ENCODE data around the gene UNC13B.
A peak's percentile ranks its signal among the peaks of the same experiment; 100 is the strongest.
"Not testable (repeated sequence)": the region's sequence is repeated elsewhere in the genome, so short reads cannot be mapped to it uniquely, and the experiment has no call there.

UNC13B gene

GRCh38 chr9:35229066-35229778 lies 67.4 kb downstream of the UNC13B start:
- no peak for DNase-seq

- no peak for DNase-seq
Observed at GRCh38 chr9:35229779-35230143, 68.0 kb downstream of the UNC13B start.

GRCh38 chr9:35232867-35233544 lies 71.2 kb downstream of the UNC13B start:
- no peak for DNase-seq

- DNase-seq = no peak
Observed at GRCh38 chr9:35236692-35237091, 74.9 kb downstream of the UNC13B start.

GRCh38 chr9:35237311-35237710 lies 75.5 kb downstream of the UNC13B start:
- DNase-seq = no peak

- DNase-seq = not testable (repeated sequence)
Observed at GRCh38 chr9:35245945-35246344, 84.1 kb downstream of the UNC13B start.

GRCh38 chr9:35253075-35253474 lies 91.3 kb downstream of the UNC13B start:
- DNase-seq = no peak

GRCh38 chr9:35254237-35254636 lies 92.4 kb downstream of the UNC13B start:
- no peak for DNase-seq

GRCh38 chr9:35254984-35255857 lies 93.4 kb downstream of the UNC13B start:
- DNase-seq = no peak

- DNase-seq = no peak
Observed at GRCh38 chr9:35257986-35258659, 96.3 kb downstream of the UNC13B start.

- DNase-seq = peak; percentile 62
Observed at GRCh38 chr9:35258660-35259474, 97.1 kb downstream of the UNC13B start.

- DNase-seq = no peak
Observed at GRCh38 chr9:35260186-35260585, 98.4 kb downstream of the UNC13B start.

- DNase-seq = no peak
Observed at GRCh38 chr9:35262064-35262463, 100.3 kb downstream of the UNC13B start.

GRCh38 chr9:35267710-35268109 lies 105.9 kb downstream of the UNC13B start:
- no peak for DNase-seq

GRCh38 chr9:35269919-35270318 lies 108.1 kb downstream of the UNC13B start:
- DNase-seq = no peak

GRCh38 chr9:35271637-35272036 lies 109.8 kb downstream of the UNC13B start:
- DNase-seq = no peak

- no peak for DNase-seq
Observed at GRCh38 chr9:35272989-35273388, 111.2 kb downstream of the UNC13B start.

GRCh38 chr9:35273591-35273990 lies 111.8 kb downstream of the UNC13B start:
- DNase-seq = no peak

GRCh38 chr9:35274993-35275392 lies 113.2 kb downstream of the UNC13B start:
- no peak for DNase-seq

- DNase-seq = no peak
Observed at GRCh38 chr9:35277171-35277520, 115.3 kb downstream of the UNC13B start.

- DNase-seq = no peak
Observed at GRCh38 chr9:35277628-35278359, 116.0 kb downstream of the UNC13B start.

GRCh38 chr9:35279946-35280345 lies 118.1 kb downstream of the UNC13B start:
- no peak for DNase-seq
